Measurements from ENCODE around the gene BOLA3.

Gene BOLA3

DNA sequence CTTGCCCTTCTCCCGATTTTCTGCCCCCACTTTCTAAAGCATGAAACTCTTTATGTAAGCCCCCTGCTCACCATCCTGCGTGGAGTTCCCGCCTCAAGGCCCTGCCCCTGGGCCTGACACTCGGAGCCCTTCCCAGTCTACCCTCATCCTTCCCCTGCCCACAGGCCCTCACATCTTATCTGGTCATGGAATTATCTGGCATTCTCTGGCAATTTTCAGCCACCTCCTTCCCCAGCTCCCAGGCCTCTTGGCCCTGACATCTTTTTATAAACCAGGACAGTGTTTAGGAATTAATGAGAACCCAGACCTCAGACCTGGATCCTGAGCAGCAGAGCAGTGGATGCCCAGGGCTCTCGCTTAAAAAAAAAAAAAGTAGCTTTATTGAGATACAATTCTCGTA, 61.7 kb downstream of the BOLA3 start:
- DNase-seq, result no peak
- intact Hi-C loops (cut with DNase I), result no loop called here
